HG03103 (cell line): ENCODE results near the gene NOX4.
"Not testable (repeated sequence)": the region's sequence is repeated elsewhere in the genome, so short reads cannot be mapped to it uniquely, and the experiment has no call there.

Source experiments
- ATAC-seq: cut with Tn5 transposase; IDR thresholded peaks from one replicate; pipeline ENCODE4 v1.9.1; 2021; ENCODE audit warnings: low read depth; ENCODE audit not compliant: unreplicated experiment

The NOX4 gene

GRCh38 chr11:89387501-89387900 lies 103.7 kb downstream of the NOX4 start:
- ATAC-seq = not testable (repeated sequence)

DNA sequence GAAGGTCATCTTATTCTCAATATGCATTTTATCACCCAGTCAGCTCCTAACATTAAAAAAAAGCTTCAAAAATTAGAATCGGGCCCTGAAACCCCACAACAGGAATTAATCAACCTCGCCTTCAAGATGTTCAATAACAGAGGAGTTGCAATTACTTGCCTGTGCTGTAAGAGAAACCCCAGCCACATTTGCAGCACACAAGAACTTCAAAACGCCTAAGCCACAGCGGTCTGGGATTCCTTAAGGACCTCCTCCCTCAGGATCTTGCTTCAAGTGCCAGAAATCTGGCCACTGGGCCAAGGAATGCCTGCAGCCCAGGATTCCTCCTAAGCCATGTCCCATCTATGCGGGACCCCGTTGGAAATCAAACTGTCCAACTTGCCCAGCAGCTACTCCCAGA lies 108.2 kb downstream of the NOX4 start:
- not testable (repeated sequence) for ATAC-seq

DNA sequence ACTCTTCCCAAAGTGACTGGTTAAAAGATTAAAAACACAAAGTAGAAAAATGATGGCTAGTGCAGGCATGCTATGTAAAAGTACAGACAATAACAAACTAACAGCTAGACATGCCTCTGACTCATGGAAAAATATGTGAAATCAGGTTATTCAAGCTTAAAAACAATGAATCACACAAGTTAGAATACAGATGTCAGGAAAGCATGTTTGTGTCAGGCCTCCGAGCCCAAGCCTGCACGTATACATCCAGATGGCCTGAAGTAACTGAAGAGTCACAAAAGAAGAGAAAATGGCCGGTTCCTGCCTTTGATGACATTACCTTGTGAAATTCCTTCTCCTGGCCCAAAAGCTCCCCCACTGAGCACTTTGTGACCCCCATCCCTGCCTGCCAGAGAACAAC lies 110.1 kb downstream of the NOX4 start:
- no peak for ATAC-seq

DNA sequence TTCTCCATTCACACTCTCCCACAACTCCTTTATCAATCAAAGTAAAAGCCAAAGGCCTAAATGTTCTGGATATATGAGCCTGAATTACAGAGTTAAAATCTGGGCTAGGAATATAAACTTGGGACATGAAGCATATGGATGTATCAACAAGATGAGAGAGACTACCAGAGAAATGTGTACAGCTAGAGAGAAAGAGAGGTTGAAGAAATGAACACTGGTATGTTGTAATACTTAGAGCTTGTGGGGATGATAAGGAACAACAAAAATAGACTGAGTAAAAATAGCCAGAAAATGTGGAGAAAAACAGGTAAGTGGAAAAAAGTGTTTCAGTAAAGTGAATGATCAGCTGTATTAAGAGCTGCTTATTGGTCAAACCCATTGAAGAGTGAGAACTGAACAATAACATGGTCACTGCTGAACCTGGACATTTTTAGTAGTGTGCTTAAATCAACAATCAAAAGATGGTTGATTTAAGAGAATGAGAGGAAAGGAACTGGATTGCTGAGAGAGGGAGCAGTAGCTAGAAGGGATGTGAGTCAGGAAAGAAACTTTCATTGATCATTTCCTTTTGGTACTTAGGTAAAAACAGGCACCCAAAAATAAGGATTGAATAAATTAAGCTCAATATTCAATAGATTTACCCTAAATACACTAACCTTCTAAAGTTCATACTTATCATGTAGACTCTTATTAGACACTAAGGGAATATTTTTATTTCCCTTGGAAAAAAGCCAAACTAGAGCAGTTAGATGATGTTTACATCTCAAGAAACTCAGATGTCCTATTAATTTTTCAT lies 111.0 kb downstream of the NOX4 start:
- ATAC-seq = not testable (repeated sequence)

GRCh38 chr11:89378986-89379385 lies 112.2 kb downstream of the NOX4 start:
- not testable (repeated sequence) for ATAC-seq

- ATAC-seq = not testable (repeated sequence)
These were observed 121.8 kb downstream of the NOX4 start for GRCh38 chr11:89369356-89369755.

DNA sequence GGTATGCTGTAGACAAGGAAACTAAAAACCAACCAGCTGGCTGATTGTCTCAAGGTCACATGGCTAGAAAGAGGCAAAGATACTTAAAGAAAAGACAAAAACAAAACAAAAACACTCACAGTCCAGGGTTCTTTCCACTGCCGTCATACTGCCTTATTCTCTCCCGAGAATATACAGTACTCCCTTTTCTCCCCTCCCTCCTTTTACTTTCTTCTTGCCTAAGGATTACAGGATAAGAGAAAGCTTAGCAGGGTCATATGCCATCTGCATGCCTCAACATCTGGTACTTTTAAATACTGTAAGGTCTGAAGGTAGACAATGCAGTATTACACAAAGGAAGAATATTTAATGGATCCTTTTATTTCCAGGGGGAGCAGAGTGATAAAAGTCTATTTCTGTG lies 126.3 kb downstream of the NOX4 start:
- ATAC-seq = not testable (repeated sequence)

DNA sequence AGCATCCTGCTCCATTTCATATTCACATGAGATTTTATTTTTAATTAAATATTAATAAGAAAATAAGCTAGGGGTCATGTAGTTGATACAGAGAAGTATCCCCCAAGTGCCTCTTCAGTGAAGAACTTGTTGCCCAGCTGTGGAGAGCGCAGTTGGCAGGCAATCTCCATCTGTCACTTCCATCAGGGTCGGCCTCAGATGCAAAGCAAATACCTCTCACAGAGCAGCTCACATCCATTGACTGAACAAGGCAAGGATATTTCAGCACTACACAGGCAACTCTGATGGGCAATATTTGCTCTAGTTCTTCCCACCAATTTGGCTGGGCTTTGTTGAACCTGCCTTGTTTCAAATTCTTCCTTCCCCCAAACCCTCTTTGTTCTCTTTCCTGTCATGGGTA lies 129.4 kb downstream of the NOX4 start:
- ATAC-seq = no peak

- ATAC-seq = not testable (repeated sequence)
These were observed 132.0 kb downstream of the NOX4 start for GRCh38 chr11:89359208-89359607.

DNA sequence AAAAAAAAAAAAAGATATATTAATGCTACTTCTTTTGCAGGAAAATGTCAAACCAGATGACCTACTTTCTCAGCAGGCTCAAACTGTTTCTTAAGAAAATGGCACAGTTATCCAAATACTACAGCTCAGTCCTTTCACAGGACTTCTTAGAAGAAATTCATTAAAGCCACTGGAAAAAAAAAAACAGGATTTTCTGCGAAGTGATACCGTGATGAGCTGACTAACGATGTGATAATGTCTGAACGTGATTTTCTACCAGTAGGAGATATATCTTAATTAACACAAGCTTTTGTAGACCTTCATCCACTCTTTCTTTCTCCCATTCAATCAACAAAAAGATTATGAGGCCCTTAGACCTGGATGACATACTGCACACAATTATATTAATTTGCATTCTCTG lies 132.4 kb downstream of the NOX4 start:
- ATAC-seq = no peak

- no peak for ATAC-seq
These were observed 135.5 kb downstream of the NOX4 start for GRCh38 chr11:89355646-89356045.

DNA sequence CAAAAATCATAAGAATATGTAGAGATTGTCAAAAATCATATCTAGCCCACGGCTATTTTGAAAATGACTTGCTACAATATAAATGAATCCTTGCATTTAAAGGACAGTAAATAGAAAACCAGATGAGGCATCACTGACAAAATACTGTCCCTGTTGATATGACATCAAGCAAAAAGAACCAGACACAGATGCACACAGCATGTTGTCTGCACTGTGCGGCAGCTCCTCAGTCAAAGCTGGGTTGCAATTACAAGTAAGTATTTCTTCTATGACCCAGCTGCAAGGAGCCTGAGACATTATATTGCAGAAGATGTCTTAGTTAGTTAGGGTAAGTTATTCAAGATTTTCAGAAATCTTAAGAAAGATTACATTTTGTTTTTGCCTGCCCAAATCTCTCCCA lies 136.7 kb downstream of the NOX4 start:
- ATAC-seq = not testable (repeated sequence)

GRCh38 chr11:89347071-89347470 lies 144.1 kb downstream of the NOX4 start:
- no peak for ATAC-seq

- ATAC-seq = no peak
These were observed 144.6 kb downstream of the NOX4 start for GRCh38 chr11:89346601-89347000.

- not testable (repeated sequence) for ATAC-seq
These were observed 148.1 kb downstream of the NOX4 start for GRCh38 chr11:89342880-89343572.

DNA sequence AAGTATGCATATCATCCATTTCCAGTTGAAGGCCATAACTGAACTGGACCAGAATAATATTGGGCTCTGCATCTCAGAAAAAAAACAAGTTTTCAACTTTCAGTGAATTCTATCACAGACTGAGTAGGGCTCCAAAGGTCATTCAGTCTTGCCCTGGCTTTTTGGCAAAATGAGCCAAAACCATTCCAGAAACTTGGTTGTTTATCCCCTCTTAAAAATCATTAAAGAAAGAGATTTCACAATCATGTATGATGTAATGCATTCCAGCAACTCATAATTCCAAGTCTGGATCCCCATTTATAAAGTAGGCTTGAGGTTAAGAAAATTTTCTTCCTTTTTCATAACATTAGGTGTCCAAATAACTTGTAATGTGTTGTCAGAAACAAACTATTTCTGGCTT lies 150.7 kb downstream of the NOX4 start:
- not testable (repeated sequence) for ATAC-seq

DNA sequence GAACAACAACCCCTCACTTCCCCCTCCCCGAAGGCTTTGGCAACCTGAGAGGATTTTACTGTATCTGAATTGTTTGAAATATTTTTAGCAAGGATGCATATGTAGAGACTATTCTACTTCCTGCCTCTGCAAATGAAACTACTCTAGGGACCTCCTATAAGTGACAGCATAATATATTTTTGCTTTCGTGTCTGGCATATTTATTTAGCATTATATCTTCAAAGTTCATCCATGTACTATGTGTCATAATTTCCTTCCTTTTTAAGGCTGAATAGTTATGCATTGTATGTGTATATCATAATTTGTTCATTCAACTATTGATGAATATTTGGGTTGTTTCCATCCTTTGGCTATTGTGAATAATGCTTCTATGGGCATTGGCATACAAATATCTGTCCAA lies 153.1 kb downstream of the NOX4 start:
- ATAC-seq = not testable (repeated sequence)

GRCh38 chr11:89337100-89337650 lies 154.0 kb downstream of the NOX4 start:
- ATAC-seq = not testable (repeated sequence)

GRCh38 chr11:89333704-89334103 lies 157.5 kb downstream of the NOX4 start:
- not testable (repeated sequence) for ATAC-seq

- not testable (repeated sequence) for ATAC-seq
These were observed 159.2 kb downstream of the NOX4 start for GRCh38 chr11:89331940-89332339.

DNA sequence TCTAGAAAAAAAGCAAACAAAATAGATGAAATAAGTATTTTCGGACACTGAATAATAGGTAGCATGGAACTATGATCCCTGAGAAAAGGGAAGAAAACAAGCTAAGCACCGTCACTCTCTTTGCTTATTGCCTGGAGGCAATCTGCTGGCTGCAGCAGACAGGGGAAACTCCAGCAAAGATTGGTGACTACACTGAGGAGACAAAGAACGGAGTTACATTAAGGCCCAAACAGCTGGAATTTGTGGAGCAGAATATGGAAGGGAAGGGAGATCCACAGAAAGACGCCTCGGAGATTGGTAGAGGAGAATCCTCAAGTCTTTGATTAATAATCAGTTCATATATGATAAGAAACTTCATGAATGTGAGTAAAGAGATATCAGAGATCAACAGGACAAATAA lies 163.3 kb downstream of the NOX4 start:
- no peak for ATAC-seq

DNA sequence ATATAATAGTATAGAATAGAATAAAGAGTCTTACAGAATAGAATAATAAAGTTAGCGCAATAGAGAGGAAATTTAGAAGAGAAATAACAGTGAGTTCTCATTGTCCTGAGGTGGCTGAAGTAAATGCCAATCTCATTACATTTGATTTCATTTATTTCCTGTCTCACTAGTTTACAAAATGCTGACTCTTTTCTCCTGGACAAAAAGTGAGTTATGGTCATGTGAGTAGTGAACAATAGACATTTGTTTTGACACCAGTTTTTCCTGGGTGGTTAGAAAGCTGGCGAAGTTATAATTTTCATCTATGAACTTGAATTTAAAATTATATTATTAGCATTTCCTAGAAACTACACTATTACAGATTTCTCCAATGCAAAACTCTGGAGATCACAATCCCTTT lies 169.8 kb downstream of the NOX4 start:
- no peak for ATAC-seq
